ENCODE measurements around the gene NAA20.
A peak's percentile ranks its signal among the peaks of the same experiment; 100 is the strongest.

Gene NAA20

GRCh38 chr20:20017844-20018185 lies 653 bp downstream of the NAA20 start:
- Histone ChIP-seq H3K4me1 (ENCODE audit: control insufficient read depth in 2 of 2, insufficient read depth in 2 of 2, low read length in 2 of 2) (peaks cover 7 to 14% of the 10 kb centered on the region in 2 donors), H3K27me3 (ENCODE audit: control insufficient read depth in 2 of 2, insufficient read depth in 2 of 2, low read length in 2 of 2) (no peaks in the 10 kb centered on the region), H3K9ac (ENCODE audit: low read depth in 1 of 2, low read length in 2 of 2) (peak overlapping the region; percentile 61 to 83), H3K36me3 (ENCODE audit: control insufficient read depth in 2 of 2, insufficient read depth in 2 of 2, low read length in 2 of 2) (peaks cover 2 to 3% of the 10 kb centered on the region in 2 donors), H3K27ac (ENCODE audit: low read depth in 2 of 2, low read length in 2 of 2) (peak overlapping the region; percentile 41 to 52), H3K4me3 (ENCODE audit: low read length in 2 of 2) (peak overlapping the region; percentile 86 to 91), H3K9me3 (ENCODE audit: control insufficient read depth in 2 of 2, low read length in 2 of 2) (no peaks in the 10 kb centered on the region)

- Histone ChIP-seq H3K36me3 (ENCODE audit: control insufficient read depth in 2 of 2, insufficient read depth in 2 of 2, low read length in 2 of 2) (peaks cover 2 to 7% of the 10 kb centered on the region in 2 donors), H3K4me1 (ENCODE audit: control insufficient read depth in 2 of 2, insufficient read depth in 2 of 2, low read length in 2 of 2) (peaks cover 7 to 14% of the 10 kb centered on the region in 2 donors), H3K9ac (ENCODE audit: low read depth in 1 of 2, low read length in 2 of 2) (peak overlapping the region in 1 of 2 donors; percentile 9), H3K4me3 (ENCODE audit: low read length in 2 of 2) (peak overlapping the region; percentile 31 to 91), H3K27ac (ENCODE audit: low read depth in 2 of 2, low read length in 2 of 2) (no peak overlapping the region), H3K27me3 (ENCODE audit: control insufficient read depth in 2 of 2, insufficient read depth in 2 of 2, low read length in 2 of 2) (no peaks in the 10 kb centered on the region), H3K9me3 (ENCODE audit: control insufficient read depth in 2 of 2, low read length in 2 of 2) (no peaks in the 10 kb centered on the region)
These were observed 1.2 kb downstream of the NAA20 start for GRCh38 chr20:20018366-20018765.

GRCh38 chr20:20019123-20019522 lies 2.0 kb downstream of the NAA20 start:
- Histone ChIP-seq H3K9ac (ENCODE audit: low read depth in 1 of 2, low read length in 2 of 2) (no peak overlapping the region), H3K27me3 (ENCODE audit: control insufficient read depth in 2 of 2, insufficient read depth in 2 of 2, low read length in 2 of 2) (no peaks in the 10 kb centered on the region)

GRCh38 chr20:20020908-20021307 lies 3.7 kb downstream of the NAA20 start:
- Histone ChIP-seq H3K27ac (ENCODE audit: low read depth in 2 of 2, low read length in 2 of 2) (no peak overlapping the region), H3K9ac (ENCODE audit: low read depth in 1 of 2, low read length in 2 of 2) (no peak overlapping the region), H3K9me3 (ENCODE audit: control insufficient read depth in 2 of 2, low read length in 2 of 2) (no peaks in the 10 kb centered on the region), H3K27me3 (ENCODE audit: control insufficient read depth in 2 of 2, insufficient read depth in 2 of 2, low read length in 2 of 2) (no peaks in the 10 kb centered on the region), H3K36me3 (ENCODE audit: control insufficient read depth in 2 of 2, insufficient read depth in 2 of 2, low read length in 2 of 2) (peaks cover 2 to 9% of the 10 kb centered on the region in 2 donors), H3K4me3 (ENCODE audit: low read length in 2 of 2) (no peak overlapping the region), H3K4me1 (ENCODE audit: control insufficient read depth in 2 of 2, insufficient read depth in 2 of 2, low read length in 2 of 2) (peaks cover 7 to 14% of the 10 kb centered on the region in 2 donors)

More at GRCh38 chr20:20019123-20019522, 2.0 kb downstream of the NAA20 start:
- no peaks in the 10 kb centered on the region for H3K9me3 ChIP-seq (ENCODE audit: control insufficient read depth in 2 of 2, low read length in 2 of 2)
- H3K4me1 ChIP-seq (ENCODE audit: control insufficient read depth in 2 of 2, insufficient read depth in 2 of 2, low read length in 2 of 2) = peaks cover 7 to 14% of the 10 kb centered on the region in 2 donors
- peaks cover 2 to 9% of the 10 kb centered on the region in 2 donors for H3K36me3 ChIP-seq (ENCODE audit: control insufficient read depth in 2 of 2, insufficient read depth in 2 of 2, low read length in 2 of 2)
- H3K4me3 ChIP-seq (ENCODE audit: low read length in 2 of 2) = no peak overlapping the region
- no peak overlapping the region for H3K27ac ChIP-seq (ENCODE audit: low read depth in 2 of 2, low read length in 2 of 2)

GRCh38 chr20:20021835-20022234 lies 4.7 kb downstream of the NAA20 start:
- H3K9ac ChIP-seq (ENCODE audit: low read depth in 1 of 2, low read length in 2 of 2) = no peak overlapping the region
- no peaks in the 10 kb centered on the region for H3K9me3 ChIP-seq (ENCODE audit: control insufficient read depth in 2 of 2, low read length in 2 of 2)
- peaks cover 7 to 14% of the 10 kb centered on the region in 2 donors for H3K4me1 ChIP-seq (ENCODE audit: control insufficient read depth in 2 of 2, insufficient read depth in 2 of 2, low read length in 2 of 2)
- no peak overlapping the region for H3K27ac ChIP-seq (ENCODE audit: low read depth in 2 of 2, low read length in 2 of 2)
- peaks cover 6 to 13% of the 10 kb centered on the region in 2 donors for H3K36me3 ChIP-seq (ENCODE audit: control insufficient read depth in 2 of 2, insufficient read depth in 2 of 2, low read length in 2 of 2)
- H3K27me3 ChIP-seq (ENCODE audit: control insufficient read depth in 2 of 2, insufficient read depth in 2 of 2, low read length in 2 of 2) = no peaks in the 10 kb centered on the region
- no peak overlapping the region for H3K4me3 ChIP-seq (ENCODE audit: low read length in 2 of 2)

- Histone ChIP-seq H3K27me3 (ENCODE audit: control insufficient read depth in 2 of 2, insufficient read depth in 2 of 2, low read length in 2 of 2) (no peaks in the 10 kb centered on the region), H3K27ac (ENCODE audit: low read depth in 2 of 2, low read length in 2 of 2) (no peak overlapping the region), H3K9ac (ENCODE audit: low read depth in 1 of 2, low read length in 2 of 2) (no peak overlapping the region), H3K36me3 (ENCODE audit: control insufficient read depth in 2 of 2, insufficient read depth in 2 of 2, low read length in 2 of 2) (peaks cover 6 to 17% of the 10 kb centered on the region in 2 donors), H3K4me3 (ENCODE audit: low read length in 2 of 2) (no peak overlapping the region), H3K4me1 (ENCODE audit: control insufficient read depth in 2 of 2, insufficient read depth in 2 of 2, low read length in 2 of 2) (peaks cover 7 to 14% of the 10 kb centered on the region in 2 donors), H3K9me3 (ENCODE audit: control insufficient read depth in 2 of 2, low read length in 2 of 2) (no peaks in the 10 kb centered on the region)
These were observed 5.3 kb downstream of the NAA20 start for GRCh38 chr20:20022498-20022897.

- Histone ChIP-seq H3K9ac (ENCODE audit: low read depth in 1 of 2, low read length in 2 of 2) (no peak overlapping the region), H3K9me3 (ENCODE audit: control insufficient read depth in 2 of 2, low read length in 2 of 2) (no peaks in the 10 kb centered on the region), H3K4me3 (ENCODE audit: low read length in 2 of 2) (no peak overlapping the region), H3K27me3 (ENCODE audit: control insufficient read depth in 2 of 2, insufficient read depth in 2 of 2, low read length in 2 of 2) (no peaks in the 10 kb centered on the region), H3K36me3 (ENCODE audit: control insufficient read depth in 2 of 2, insufficient read depth in 2 of 2, low read length in 2 of 2) (peaks cover 11 to 17% of the 10 kb centered on the region in 2 donors), H3K4me1 (ENCODE audit: control insufficient read depth in 2 of 2, insufficient read depth in 2 of 2, low read length in 2 of 2) (peaks cover under 1 to 6% of the 10 kb centered on the region in 2 donors), H3K27ac (ENCODE audit: low read depth in 2 of 2, low read length in 2 of 2) (no peak overlapping the region)
These were observed 6.2 kb downstream of the NAA20 start for GRCh38 chr20:20023395-20023794.

GRCh38 chr20:20024942-20025341 lies 7.8 kb downstream of the NAA20 start:
- H3K36me3 ChIP-seq (ENCODE audit: control insufficient read depth in 2 of 2, insufficient read depth in 2 of 2, low read length in 2 of 2) = peaks cover 11 to 20% of the 10 kb centered on the region in 2 donors
- no peak overlapping the region for H3K9ac ChIP-seq (ENCODE audit: low read depth in 1 of 2, low read length in 2 of 2)
- no peak overlapping the region for H3K4me3 ChIP-seq (ENCODE audit: low read length in 2 of 2)
- no peaks in the 10 kb centered on the region for H3K4me1 ChIP-seq (ENCODE audit: control insufficient read depth in 2 of 2, insufficient read depth in 2 of 2, low read length in 2 of 2)
- H3K9me3 ChIP-seq (ENCODE audit: control insufficient read depth in 2 of 2, low read length in 2 of 2) = no peaks in the 10 kb centered on the region
- H3K27ac ChIP-seq (ENCODE audit: low read depth in 2 of 2, low read length in 2 of 2) = no peak overlapping the region
- H3K27me3 ChIP-seq (ENCODE audit: control insufficient read depth in 2 of 2, insufficient read depth in 2 of 2, low read length in 2 of 2) = no peaks in the 10 kb centered on the region

- H3K4me3 ChIP-seq (ENCODE audit: low read length in 2 of 2) = no peak overlapping the region
- no peaks in the 10 kb centered on the region for H3K27me3 ChIP-seq (ENCODE audit: control insufficient read depth in 2 of 2, insufficient read depth in 2 of 2, low read length in 2 of 2)
- H3K9ac ChIP-seq (ENCODE audit: low read depth in 1 of 2, low read length in 2 of 2) = no peak overlapping the region
- no peak overlapping the region for H3K27ac ChIP-seq (ENCODE audit: low read depth in 2 of 2, low read length in 2 of 2)
- H3K36me3 ChIP-seq (ENCODE audit: control insufficient read depth in 2 of 2, insufficient read depth in 2 of 2, low read length in 2 of 2) = peaks cover 25 to 30% of the 10 kb centered on the region in 2 donors
- H3K4me1 ChIP-seq (ENCODE audit: control insufficient read depth in 2 of 2, insufficient read depth in 2 of 2, low read length in 2 of 2) = no peaks in the 10 kb centered on the region
- H3K9me3 ChIP-seq (ENCODE audit: control insufficient read depth in 2 of 2, low read length in 2 of 2) = no peaks in the 10 kb centered on the region
These were observed 10.1 kb downstream of the NAA20 start for GRCh38 chr20:20027284-20027683.

- Histone ChIP-seq H3K9ac (ENCODE audit: low read depth in 1 of 2, low read length in 2 of 2) (no peak overlapping the region), H3K27ac (ENCODE audit: low read depth in 2 of 2, low read length in 2 of 2) (no peak overlapping the region), H3K9me3 (ENCODE audit: control insufficient read depth in 2 of 2, low read length in 2 of 2) (no peaks in the 10 kb centered on the region), H3K27me3 (ENCODE audit: control insufficient read depth in 2 of 2, insufficient read depth in 2 of 2, low read length in 2 of 2) (no peaks in the 10 kb centered on the region), H3K4me3 (ENCODE audit: low read length in 2 of 2) (no peak overlapping the region), H3K36me3 (ENCODE audit: control insufficient read depth in 2 of 2, insufficient read depth in 2 of 2, low read length in 2 of 2) (peaks cover 51 to 55% of the 10 kb centered on the region in 2 donors), H3K4me1 (ENCODE audit: control insufficient read depth in 2 of 2, insufficient read depth in 2 of 2, low read length in 2 of 2) (no peaks in the 10 kb centered on the region)
These were observed 14.6 kb downstream of the NAA20 start for GRCh38 chr20:20031790-20032189.

GRCh38 chr20:20034486-20034885 lies 17.3 kb downstream of the NAA20 start:
- Histone ChIP-seq H3K4me3 (ENCODE audit: low read length in 2 of 2) (no peak overlapping the region), H3K27me3 (ENCODE audit: control insufficient read depth in 2 of 2, insufficient read depth in 2 of 2, low read length in 2 of 2) (no peaks in the 10 kb centered on the region), H3K36me3 (ENCODE audit: control insufficient read depth in 2 of 2, insufficient read depth in 2 of 2, low read length in 2 of 2) (peaks cover 68 to 70% of the 10 kb centered on the region in 2 donors), H3K27ac (ENCODE audit: low read depth in 2 of 2, low read length in 2 of 2) (no peak overlapping the region), H3K4me1 (ENCODE audit: control insufficient read depth in 2 of 2, insufficient read depth in 2 of 2, low read length in 2 of 2) (no peaks in the 10 kb centered on the region), H3K9me3 (ENCODE audit: control insufficient read depth in 2 of 2, low read length in 2 of 2) (no peaks in the 10 kb centered on the region), H3K9ac (ENCODE audit: low read depth in 1 of 2, low read length in 2 of 2) (no peak overlapping the region)

All from mucosa of rectum (tissue), 2 donors.